ENCODE results near the gene SMPD1.
A peak's percentile ranks its signal among the peaks of the same experiment; 100 is the strongest.

The SMPD1 gene

DNA sequence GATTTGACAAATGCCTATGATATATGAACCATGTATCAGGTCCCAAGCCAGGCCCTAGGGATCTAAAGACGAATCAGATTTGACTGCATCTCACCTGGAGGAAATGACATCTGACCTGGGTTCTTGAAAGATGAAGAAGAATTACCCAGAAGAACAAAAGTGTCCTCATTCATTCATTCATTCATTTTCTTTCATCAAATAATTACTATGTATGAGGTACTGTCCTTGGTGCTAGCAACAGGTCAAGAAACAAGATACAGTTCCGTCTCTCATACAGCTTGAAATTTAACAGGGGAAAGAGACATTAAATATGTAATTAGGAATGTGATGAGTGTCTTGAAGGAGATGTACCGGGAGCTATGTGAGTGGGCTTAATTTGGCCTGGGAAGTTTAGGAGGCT lies 30.4 kb downstream of the SMPD1 start:
- Histone ChIP-seq H3K4me3 (ENCODE audit: insufficient read depth in 1 of 2, low read depth in 1 of 2, low read length in 2 of 2) (no peak overlapping the region), H2AFZ (ENCODE audit: low read depth, low read length) (no peak overlapping the region), H3K14ac (ENCODE audit: low read length in 2 of 2) (no peak overlapping the region), H3K9ac (ENCODE audit: low read length) (no peak overlapping the region), H2BK12ac (ENCODE audit: low read length in 2 of 2) (no peak overlapping the region), H3K4ac (ENCODE audit: low read depth in 1 of 2, low read length in 2 of 2) (no peak overlapping the region), H2BK15ac (ENCODE audit: low read depth, poor library complexity, severe bottlenecking) (no peak overlapping the region), H3K27me3 (ENCODE audit: control insufficient read depth in 1 of 2, insufficient read depth in 1 of 2, low read length in 2 of 2) (peaks cover 0 to 18% of the 10 kb centered on the region in 2 experiments), H3K4me2 (ENCODE audit: low read length, poor library complexity, severe bottlenecking) (no peak overlapping the region), H2BK120ac (ENCODE audit: low read depth, low read length) (no peak overlapping the region), H3K79me1 (replicated peaks; ENCODE audit: low read length, poor library complexity, severe bottlenecking) (peaks cover 7% of the 10 kb centered on the region), H4K8ac (ENCODE audit: low read length) (no peak overlapping the region), H4K91ac (ENCODE audit: low read length) (no peak overlapping the region), H2BK5ac (ENCODE audit: low read depth, low read length, poor library complexity, severe bottlenecking) (no peak overlapping the region), H3K4me1 (ENCODE audit: control insufficient read depth, insufficient read depth, low read depth, low read length) (peaks cover 6% of the 10 kb centered on the region), H3K18ac (ENCODE audit: low read depth in 1 of 2, low read length in 2 of 2) (no peak overlapping the region), H3K9me3 (ENCODE audit: control insufficient read depth, low read length) (no peaks in the 10 kb centered on the region), H3K27ac (ENCODE audit: low read length, poor library complexity, severe bottlenecking) (no peak overlapping the region), H3K36me3 (ENCODE audit: control insufficient read depth in 1 of 2, insufficient read depth in 2 of 2, low read depth in 1 of 2, low read length in 2 of 2) (no peaks in the 10 kb centered on the region), H3K23ac (ENCODE audit: low read length in 2 of 2) (no peak overlapping the region), H2AK5ac (ENCODE audit: low read length, severe bottlenecking) (no peak overlapping the region)
- no peak for DNase-seq
- WGBS = 94% methylated on average over 2 of the region's 3 CpGs

DNA sequence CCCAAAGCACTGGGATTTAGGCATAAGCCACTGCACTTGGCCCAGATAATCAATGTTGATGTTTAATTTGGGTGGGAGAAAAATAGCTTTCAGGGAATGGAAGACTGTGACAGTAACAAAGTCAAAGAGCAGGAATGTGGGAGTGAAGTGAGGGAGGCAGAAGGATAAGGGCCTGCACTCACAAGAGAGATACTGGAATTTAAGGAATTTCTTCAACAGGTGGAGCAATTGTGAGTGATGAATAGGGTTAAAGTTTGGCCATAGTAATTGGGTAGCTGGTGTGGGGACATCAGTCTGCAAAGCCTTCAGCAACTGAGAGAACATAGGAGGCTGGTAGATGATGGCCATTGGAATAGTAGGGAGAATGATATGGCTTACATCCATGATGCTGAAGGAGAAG lies 37.2 kb downstream of the SMPD1 start:
- Histone ChIP-seq H2BK15ac (ENCODE audit: low read depth, poor library complexity, severe bottlenecking) (no peak overlapping the region), H3K18ac (ENCODE audit: low read depth in 1 of 2, low read length in 2 of 2) (no peak overlapping the region), H3K27ac (ENCODE audit: low read length, poor library complexity, severe bottlenecking) (no peak overlapping the region), H3K36me3 (ENCODE audit: control insufficient read depth in 1 of 2, insufficient read depth in 2 of 2, low read depth in 1 of 2, low read length in 2 of 2) (no peaks in the 10 kb centered on the region), H3K4me1 (ENCODE audit: control insufficient read depth, insufficient read depth, low read depth, low read length) (peaks cover 4% of the 10 kb centered on the region), H3K79me1 (replicated peaks; ENCODE audit: low read length, poor library complexity, severe bottlenecking) (no peaks in the 10 kb centered on the region), H3K9me3 (ENCODE audit: control insufficient read depth, low read length) (no peaks in the 10 kb centered on the region), H2AFZ (ENCODE audit: low read depth, low read length) (no peak overlapping the region), H3K4me3 (ENCODE audit: insufficient read depth in 1 of 2, low read depth in 1 of 2, low read length in 2 of 2) (no peak overlapping the region), H2BK120ac (ENCODE audit: low read depth, low read length) (no peak overlapping the region), H3K9ac (ENCODE audit: low read length) (no peak overlapping the region), H3K4ac (ENCODE audit: low read depth in 1 of 2, low read length in 2 of 2) (no peak overlapping the region), H3K14ac (ENCODE audit: low read length in 2 of 2) (no peak overlapping the region), H4K91ac (ENCODE audit: low read length) (no peak overlapping the region), H2BK12ac (ENCODE audit: low read length in 2 of 2) (no peak overlapping the region), H2AK5ac (ENCODE audit: low read length, severe bottlenecking) (no peak overlapping the region), H4K8ac (ENCODE audit: low read length) (no peak overlapping the region), H2BK5ac (ENCODE audit: low read depth, low read length, poor library complexity, severe bottlenecking) (no peak overlapping the region), H3K4me2 (ENCODE audit: low read length, poor library complexity, severe bottlenecking) (no peak overlapping the region), H3K23ac (ENCODE audit: low read length in 2 of 2) (no peak overlapping the region), H3K27me3 (ENCODE audit: control insufficient read depth in 1 of 2, insufficient read depth in 1 of 2, low read length in 2 of 2) (peaks cover 0 to 14% of the 10 kb centered on the region in 2 experiments)
- DNase-seq = no peak

DNA sequence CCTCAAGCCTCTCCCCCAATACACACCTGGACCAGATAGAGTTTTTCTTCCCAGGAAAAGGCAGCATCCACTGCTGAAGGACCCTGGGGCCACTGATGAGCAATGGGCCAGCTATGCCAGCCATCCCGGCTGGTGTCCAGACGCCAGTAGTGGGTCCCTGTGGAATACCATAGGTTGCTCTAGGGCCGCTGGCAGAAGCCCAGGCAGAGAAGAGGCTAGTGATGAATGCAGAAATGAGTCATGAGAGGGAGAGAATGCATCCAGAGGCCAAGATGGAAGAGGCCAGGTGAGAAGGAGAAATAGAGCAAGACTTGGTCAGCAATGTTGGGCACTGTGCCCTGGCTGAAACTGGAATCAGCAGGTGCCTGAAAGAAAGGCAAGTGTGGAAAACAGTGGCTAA lies 41.6 kb downstream of the SMPD1 start:
- Histone ChIP-seq H3K27ac (ENCODE audit: low read length, poor library complexity, severe bottlenecking) (no peak overlapping the region), H3K4ac (ENCODE audit: low read depth in 1 of 2, low read length in 2 of 2) (no peak overlapping the region), H2BK120ac (ENCODE audit: low read depth, low read length) (no peak overlapping the region), H2BK15ac (ENCODE audit: low read depth, poor library complexity, severe bottlenecking) (no peak overlapping the region), H3K14ac (ENCODE audit: low read length in 2 of 2) (no peak overlapping the region), H3K23ac (ENCODE audit: low read length in 2 of 2) (no peak overlapping the region), H4K91ac (ENCODE audit: low read length) (no peak overlapping the region), H4K8ac (ENCODE audit: low read length) (no peak overlapping the region), H2BK12ac (ENCODE audit: low read length in 2 of 2) (no peak overlapping the region), H2AK5ac (ENCODE audit: low read length, severe bottlenecking) (no peak overlapping the region), H3K27me3 (ENCODE audit: control insufficient read depth in 1 of 2, insufficient read depth in 1 of 2, low read length in 2 of 2) (no peaks in the 10 kb centered on the region), H3K79me1 (replicated peaks; ENCODE audit: low read length, poor library complexity, severe bottlenecking) (no peaks in the 10 kb centered on the region), H2BK5ac (ENCODE audit: low read depth, low read length, poor library complexity, severe bottlenecking) (no peak overlapping the region), H3K4me1 (ENCODE audit: control insufficient read depth, insufficient read depth, low read depth, low read length) (peaks cover 4% of the 10 kb centered on the region), H3K4me2 (ENCODE audit: low read length, poor library complexity, severe bottlenecking) (no peak overlapping the region), H2AFZ (ENCODE audit: low read depth, low read length) (no peak overlapping the region), H3K9ac (ENCODE audit: low read length) (no peak overlapping the region), H3K9me3 (ENCODE audit: control insufficient read depth, low read length) (no peaks in the 10 kb centered on the region), H3K4me3 (ENCODE audit: insufficient read depth in 1 of 2, low read depth in 1 of 2, low read length in 2 of 2) (no peak overlapping the region), H3K36me3 (ENCODE audit: control insufficient read depth in 1 of 2, insufficient read depth in 2 of 2, low read depth in 1 of 2, low read length in 2 of 2) (peaks cover 0 to 3% of the 10 kb centered on the region in 2 experiments), H3K18ac (ENCODE audit: low read depth in 1 of 2, low read length in 2 of 2) (no peak overlapping the region)
- WGBS = 33% methylated on average over 3 of the region's 3 CpGs
- peak; percentile 40 for DNase-seq

DNA sequence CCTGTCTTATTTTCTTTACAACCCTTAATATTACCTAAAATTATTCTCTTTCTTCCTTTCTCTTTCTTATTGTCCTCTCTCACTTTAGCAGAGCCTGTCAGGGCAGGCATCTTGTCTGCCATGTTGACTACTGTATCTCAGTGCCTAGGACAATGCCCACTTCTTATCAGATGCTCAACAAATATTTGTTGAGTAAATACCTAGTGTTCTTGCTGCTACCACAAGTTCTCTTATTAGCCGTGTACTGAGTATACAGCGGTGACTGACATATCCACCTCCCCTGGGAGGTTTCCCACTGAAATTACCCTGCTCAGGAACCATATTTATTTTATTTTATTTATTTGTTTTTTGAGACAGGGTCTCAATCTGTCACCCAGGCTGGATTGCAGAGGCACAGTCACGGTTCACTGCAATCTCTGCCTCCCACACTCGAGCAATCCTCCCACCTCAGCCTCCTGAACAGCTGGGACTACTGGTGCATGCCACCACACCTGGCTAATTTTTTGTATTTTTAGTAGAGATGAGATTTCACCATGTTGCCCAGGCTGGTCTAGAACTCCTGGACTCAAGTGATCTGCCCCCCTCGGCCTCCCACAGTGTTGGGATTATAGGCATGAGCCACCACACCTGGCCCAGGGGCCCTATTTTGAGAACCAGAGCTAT lies 43.9 kb downstream of the SMPD1 start:
- Histone ChIP-seq H3K27me3 (ENCODE audit: control insufficient read depth in 1 of 2, insufficient read depth in 1 of 2, low read length in 2 of 2) (no peaks in the 10 kb centered on the region), H2BK15ac (ENCODE audit: low read depth, poor library complexity, severe bottlenecking) (no peak overlapping the region), H2BK5ac (ENCODE audit: low read depth, low read length, poor library complexity, severe bottlenecking) (no peak overlapping the region), H3K27ac (ENCODE audit: low read length, poor library complexity, severe bottlenecking) (no peak overlapping the region), H3K36me3 (ENCODE audit: control insufficient read depth in 1 of 2, insufficient read depth in 2 of 2, low read depth in 1 of 2, low read length in 2 of 2) (peaks cover 0 to 4% of the 10 kb centered on the region in 2 experiments), H4K8ac (ENCODE audit: low read length) (no peak overlapping the region), H2AK5ac (ENCODE audit: low read length, severe bottlenecking) (no peak overlapping the region), H3K4ac (ENCODE audit: low read depth in 1 of 2, low read length in 2 of 2) (no peak overlapping the region), H3K9me3 (ENCODE audit: control insufficient read depth, low read length) (no peaks in the 10 kb centered on the region), H3K4me2 (ENCODE audit: low read length, poor library complexity, severe bottlenecking) (no peak overlapping the region), H3K9ac (ENCODE audit: low read length) (no peak overlapping the region), H3K79me1 (replicated peaks; ENCODE audit: low read length, poor library complexity, severe bottlenecking) (no peaks in the 10 kb centered on the region), H3K4me3 (ENCODE audit: insufficient read depth in 1 of 2, low read depth in 1 of 2, low read length in 2 of 2) (no peak overlapping the region), H3K4me1 (ENCODE audit: control insufficient read depth, insufficient read depth, low read depth, low read length) (peaks cover 4% of the 10 kb centered on the region), H2BK120ac (ENCODE audit: low read depth, low read length) (no peak overlapping the region), H3K14ac (ENCODE audit: low read length in 2 of 2) (no peak overlapping the region), H2BK12ac (ENCODE audit: low read length in 2 of 2) (no peak overlapping the region), H4K91ac (ENCODE audit: low read length) (no peak overlapping the region), H3K23ac (ENCODE audit: low read length in 2 of 2) (no peak overlapping the region), H3K18ac (ENCODE audit: low read depth in 1 of 2, low read length in 2 of 2) (no peak overlapping the region), H2AFZ (ENCODE audit: low read depth, low read length) (no peak overlapping the region)
- no peak for DNase-seq
- WGBS = 82% methylated on average over 3 of the region's 5 CpGs

Measured in mesenchymal stem cell (in vitro differentiated cells and primary cell).